HG03439 (cell line): ENCODE data around the gene XPO6.

Experiments
- ATAC-seq: cut with Tn5 transposase; IDR thresholded peaks from one replicate; pipeline ENCODE4 v1.9.1; 2021; ENCODE audit warnings: mild to moderate bottlenecking, moderate library complexity; ENCODE audit not compliant: unreplicated experiment

The XPO6 gene

GRCh38 chr16:28092721-28093384, 118.9 kb downstream of the XPO6 start:
- ATAC-seq = no peak

DNA sequence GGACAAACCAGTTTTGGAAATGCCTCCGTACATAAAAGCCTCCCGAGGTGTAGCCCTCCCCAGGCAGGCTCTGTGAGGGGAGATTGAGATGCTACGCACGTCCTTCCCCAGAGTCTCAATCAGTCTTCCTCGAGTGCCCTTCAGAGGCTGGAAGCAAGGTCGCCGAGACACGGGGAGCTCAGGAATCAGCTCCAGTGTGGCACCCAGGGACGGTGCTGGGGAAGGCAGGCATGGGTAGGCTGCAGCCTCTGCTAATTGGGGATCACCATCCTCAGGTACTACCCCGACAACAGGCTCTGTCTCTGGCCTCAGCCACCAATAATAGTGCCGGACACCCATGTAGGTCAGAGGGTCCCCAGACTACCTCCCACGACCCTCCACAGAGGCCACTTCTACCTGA, 120.1 kb downstream of the XPO6 start:
- ATAC-seq = no peak

DNA sequence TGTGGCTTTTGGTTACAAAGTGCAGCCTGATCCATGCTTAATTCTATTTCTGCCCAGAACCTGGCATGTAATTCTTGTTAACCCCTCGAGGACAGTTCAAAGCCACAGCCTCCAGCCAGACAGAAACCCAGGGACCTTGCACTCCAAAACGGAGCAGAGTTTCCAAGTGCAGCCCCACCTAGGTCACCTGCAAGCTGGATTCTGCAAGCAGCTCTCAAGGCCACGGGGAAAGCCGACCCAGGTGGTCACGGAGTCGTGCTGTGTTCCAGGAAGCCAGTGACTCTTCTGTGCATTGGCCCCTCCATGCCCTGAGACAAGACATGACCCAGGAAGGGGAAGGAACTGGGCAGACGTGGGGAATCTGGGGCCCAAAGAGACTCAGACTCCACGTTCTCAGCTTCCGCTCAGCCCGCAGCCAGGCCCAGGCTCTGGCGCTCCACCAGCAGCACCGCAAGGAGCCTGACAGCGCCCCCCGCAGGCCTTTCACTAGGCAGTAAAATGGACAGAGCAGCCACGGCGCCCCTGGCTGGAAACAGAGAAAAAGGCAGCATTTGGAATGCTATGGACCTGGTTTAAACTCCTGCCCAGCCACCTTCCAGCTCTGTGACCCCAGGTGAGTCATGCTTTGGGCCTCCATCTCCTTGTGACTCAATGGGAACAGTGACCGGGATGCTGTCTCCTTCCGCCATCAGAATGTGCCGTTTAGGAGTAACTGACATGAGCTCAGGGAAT, 121.0 kb downstream of the XPO6 start:
- no peak for ATAC-seq

DNA sequence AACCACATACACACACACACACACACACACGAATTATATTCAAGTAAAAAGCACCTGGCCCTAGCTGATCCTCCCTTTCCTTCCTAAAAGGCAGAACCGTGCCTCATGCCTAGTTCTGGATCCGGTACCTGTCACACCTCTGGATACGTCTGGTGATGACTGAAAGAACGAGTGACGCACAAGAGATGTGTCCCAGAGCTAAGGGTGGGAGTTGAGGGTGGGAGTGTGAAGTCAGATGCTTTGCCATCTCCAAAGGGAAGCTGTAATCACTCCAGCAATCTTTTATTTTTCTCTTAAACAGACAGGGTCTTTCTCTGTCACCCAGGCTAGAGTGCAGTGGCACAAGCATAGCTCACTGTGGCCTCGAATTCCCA, 121.8 kb downstream of the XPO6 start:
- no peak for ATAC-seq

DNA sequence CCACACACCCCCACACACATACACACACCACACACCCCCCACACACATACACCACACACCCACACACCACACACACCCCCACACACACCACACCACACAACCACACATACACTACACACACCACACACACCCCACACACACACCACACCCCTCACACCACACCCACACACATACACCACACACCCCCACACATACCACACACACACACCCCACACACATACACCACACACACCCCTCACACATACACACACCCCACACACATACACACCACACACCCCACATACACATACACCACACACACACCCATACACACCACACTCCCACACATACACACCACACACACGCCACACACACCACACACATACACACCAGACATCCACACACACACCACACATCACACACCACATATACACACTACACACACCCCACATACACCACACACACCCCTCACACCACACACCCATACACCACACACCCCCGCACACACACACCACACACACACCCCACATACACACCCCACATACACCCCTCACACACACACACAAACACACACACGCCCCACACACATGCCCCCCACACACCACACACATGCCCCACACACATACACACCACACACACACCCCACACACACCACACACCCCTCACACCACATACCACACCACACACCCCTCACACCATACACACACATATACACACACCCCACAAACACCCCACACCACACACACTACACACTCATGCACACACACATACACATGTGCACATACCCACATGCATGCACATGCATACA, 122.4 kb downstream of the XPO6 start:
- no peak for ATAC-seq

DNA sequence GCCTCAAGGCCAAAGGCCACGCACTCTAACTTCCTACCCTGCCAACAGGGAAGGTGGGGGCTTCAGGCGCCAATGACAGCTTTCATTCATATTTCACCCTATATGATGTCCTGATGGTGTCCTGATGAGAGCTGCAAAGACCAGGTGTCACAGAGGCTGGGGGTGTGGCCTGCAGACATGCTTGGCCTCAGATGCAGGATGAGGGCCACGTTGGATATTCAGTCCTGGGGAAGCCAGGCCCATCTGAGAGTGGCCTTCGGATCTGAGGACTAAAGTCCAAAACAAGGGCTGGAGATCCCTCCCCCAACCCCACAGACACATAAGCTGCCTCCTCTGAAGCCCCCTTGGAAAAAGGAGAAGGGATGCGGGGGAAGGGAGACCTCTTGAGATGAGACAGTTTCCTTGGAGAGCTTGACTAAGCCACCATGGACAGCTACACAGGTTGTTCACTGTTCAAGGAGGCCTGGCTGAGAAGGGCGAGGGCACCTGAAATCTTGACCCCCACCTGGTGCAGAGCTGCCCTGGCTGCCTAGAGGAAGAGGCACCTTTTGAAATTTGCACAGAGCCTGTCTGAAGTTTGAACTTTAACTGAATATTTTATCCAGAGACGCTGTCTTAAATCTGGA, 124.0 kb downstream of the XPO6 start:
- no peak for ATAC-seq

DNA sequence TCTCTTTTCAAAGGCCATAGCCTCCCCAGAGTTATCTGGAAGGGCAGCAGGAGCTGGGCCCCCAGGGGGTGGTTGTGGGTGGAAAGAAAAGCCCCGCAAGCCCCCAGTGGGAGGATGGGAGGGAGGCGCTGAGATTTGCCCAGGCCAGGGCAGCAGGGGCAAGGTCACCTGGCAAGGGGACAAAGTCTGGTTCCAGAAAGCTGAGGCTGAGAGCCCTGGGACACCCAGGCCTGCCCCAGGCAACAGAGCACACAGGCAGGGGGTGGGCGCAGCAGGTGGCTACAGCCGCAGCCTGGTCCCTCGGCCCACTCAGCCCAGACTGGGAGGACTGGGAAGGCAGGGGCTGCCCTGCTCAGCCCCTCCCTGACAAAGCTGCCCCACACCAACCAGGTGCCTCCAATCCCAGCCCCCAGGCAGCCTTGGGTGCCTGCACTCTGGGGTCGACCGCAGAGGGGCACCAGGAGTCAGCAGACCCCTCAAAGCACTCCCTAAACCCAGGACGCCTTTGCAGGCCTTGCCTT, 124.6 kb downstream of the XPO6 start:
- ATAC-seq = no peak

DNA sequence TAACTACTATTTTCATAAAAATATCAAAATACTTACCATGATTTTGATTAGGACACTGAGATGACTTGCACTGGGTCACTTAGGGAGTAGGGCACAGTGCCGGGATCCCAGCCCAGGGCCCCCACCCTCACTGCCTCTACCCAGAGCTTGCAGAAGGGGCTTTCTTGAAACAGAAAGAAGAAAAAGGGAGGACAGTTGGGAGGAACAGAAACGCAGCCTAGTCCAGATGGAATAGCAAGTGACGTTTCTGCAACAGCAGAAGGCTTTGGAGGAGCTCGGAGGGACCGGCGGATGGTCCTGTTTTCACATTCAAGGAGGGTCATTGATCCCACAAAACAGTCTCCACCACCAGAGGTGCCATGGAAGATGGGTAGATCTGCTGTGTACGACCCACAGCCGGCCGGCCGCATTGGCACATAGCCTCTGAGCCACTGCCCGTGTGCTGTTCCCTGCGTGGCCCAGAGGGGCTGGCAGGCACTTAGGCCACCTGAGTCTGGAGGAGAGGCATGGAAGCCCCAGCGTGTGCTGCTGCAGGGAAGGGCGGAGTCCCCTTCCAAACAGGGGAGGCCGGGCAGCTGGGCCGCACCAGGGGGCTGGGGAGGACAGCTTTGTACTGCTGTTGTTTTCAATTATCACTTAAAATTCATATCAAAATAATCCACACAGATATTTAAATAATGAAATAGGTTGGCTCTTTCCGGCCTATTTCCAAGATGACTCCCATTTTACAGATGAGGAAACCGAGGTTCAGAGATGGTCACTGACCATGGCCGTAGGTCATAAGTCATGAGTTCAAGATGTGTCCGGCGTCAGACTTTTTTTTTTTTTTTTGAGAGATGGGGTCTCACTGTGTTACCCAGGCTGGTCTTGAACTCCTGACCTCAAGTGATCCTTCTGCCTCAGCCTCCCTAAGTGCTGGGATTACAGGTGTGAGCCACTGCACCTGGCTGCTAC, 125.3 kb downstream of the XPO6 start:
- ATAC-seq = no peak

DNA sequence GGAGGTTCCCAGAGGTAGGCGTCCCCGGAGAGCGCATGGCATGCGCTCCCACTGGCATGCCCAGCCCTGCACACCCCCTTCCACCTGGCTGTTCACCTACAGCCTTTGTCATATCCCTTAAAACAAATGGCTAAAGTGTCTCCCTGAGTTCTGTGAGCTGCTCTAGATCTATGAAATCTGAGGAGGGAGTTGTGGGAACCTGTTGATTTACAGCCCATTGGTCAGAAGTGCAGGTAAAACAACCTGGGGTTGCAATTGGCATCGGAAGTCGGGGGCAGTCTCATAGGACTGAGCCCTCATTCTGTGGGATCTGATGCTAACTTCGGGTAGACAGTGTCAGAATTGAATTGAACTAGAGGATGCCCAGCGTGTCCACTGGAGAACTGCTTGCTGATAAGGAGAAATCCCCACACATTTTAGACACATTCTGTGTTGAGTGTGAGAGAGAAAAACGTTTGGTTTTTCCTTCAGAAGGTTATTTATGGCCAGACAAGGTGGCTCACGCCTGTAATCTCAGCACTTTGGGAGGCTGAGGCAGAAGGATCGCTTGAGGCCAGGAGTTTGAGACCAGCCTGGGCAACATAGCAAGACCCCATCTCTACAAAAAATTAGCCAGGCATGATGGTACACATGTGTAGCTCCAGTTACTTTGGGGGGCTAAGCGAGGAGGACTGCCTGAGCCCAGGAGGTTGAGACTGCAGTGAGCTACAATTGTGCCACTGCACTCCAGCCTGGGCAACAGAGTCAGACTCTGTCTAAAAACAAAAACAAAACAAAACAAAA, 126.2 kb downstream of the XPO6 start:
- ATAC-seq = no peak

DNA sequence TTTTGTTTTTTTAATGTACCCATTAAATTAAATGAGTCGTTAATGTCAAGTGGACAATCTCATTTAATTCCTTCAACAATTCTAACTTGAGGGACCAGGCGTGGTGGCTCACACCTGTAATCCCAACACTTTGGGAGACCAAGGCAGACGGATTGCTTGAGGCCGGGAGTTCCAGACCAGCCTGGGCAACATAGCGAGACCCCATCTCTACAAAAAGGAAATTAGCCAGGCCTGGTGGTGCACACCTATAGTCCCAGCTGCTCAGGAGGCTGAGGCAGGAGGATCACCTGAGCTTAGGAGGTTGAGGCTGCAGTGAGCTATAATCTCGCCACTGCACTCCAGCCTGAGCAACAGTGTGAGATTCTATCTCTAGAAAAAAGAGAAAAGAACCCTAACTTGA, 127.6 kb downstream of the XPO6 start:
- ATAC-seq = no peak

DNA sequence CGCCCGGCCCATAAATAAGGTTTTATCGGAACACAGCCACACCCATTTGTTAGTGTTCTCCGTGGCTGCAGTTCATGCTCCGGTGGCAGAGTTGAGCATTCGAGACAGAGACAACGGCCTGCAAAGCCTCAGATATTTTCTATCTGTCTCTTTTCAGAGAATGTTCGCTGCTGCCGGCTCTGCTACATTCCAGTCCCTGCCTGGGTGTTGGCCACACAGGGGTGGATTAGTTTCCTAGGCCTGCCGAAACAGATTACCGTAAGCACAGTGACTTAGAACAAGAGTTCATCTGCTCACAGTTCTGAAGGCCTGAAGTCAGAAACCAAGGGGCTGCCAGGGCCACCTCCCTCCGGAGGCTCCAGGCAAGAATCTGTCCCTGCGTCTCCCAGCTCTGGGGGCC, 129.1 kb downstream of the XPO6 start:
- ATAC-seq = no peak

DNA sequence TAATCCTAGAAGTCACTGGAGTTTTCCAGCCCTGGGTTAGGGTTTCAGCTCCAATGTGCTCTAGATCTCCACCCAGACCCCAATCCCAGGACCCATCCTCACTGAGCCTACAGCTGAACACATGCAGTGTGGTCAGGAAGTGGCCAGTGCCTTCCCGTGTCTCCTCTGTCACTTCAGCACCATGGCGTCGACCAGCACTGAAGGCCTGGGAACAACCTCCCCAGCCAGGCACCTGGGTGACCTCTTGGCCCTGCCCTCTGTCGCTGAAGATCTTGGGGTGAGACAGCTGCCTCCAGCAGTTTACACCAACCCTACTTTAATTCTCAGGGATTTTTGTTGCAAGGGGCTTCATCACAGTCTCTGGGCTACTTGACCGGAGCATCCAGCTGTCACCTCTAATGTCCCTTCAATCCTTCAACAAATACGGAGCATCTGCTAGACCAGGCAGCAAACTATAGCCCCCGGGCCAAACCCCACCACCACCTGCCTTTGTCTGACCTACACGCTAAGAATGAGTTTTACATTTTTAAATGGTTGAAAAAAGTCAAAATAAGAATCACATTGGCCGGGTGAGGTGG, 130.3 kb downstream of the XPO6 start:
- ATAC-seq = no peak

GRCh38 chr16:28078261-28078660, 133.5 kb downstream of the XPO6 start:
- ATAC-seq = no peak

DNA sequence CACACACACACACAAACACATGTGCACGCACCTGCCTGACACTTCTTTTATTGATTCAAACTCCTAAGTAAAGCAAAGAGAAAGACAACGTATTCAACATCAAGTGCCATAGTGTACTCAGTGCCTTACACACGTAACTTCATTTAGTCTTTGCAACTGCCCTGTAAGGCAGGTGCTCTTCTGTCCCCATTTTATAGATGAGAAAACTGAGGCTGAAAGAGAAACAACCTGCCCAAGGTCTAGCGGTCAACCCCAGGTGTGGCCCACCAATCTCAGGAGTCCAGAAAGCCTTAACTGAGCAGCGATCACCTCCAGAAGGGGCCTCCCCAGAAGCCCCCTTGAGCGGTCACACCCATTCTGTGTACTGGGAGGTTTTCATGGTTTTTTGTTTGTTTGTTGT, 137.9 kb downstream of the XPO6 start:
- no peak for ATAC-seq

DNA sequence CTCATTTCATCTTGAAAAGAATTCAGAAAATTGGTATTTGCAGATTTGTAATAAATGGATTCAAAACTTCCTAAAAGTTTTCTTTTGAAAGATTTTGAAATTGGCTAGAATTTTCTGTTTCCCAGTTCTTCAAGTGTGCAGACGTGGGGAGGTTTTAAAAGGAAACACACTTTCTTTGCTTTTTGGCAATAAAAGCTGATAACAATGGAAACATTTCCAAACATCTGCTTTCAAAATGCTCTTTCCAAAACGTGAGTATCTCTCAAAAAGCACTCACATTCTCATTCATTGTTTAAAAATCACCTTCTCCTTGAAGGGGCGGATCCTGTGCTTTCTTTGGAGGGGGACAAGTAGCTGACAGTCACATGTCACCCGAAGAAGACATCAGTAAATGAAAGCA, 139.7 kb downstream of the XPO6 start:
- no peak for ATAC-seq

- no peak for ATAC-seq
Observed at GRCh38 chr16:28069971-28070794, 141.6 kb downstream of the XPO6 start.

DNA sequence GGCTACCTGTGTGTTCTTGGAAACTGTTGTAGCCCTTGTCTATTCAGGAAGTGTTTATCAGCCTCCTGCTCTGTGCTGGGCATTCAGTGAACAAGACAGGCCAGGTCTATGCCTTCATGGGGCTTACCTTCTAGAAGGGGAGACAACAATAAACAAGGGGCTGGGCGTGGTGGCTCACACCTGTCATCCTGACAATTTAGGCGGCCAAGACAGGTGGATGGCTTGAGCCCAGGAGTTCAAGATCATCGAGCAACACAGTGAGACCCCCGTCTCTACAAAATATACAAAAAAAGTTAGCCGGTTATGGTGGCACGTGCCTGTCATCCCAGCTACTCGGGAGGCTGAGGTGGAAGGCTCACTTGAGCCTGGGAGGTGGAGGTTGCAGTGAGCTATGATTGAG, 142.8 kb downstream of the XPO6 start:
- ATAC-seq = no peak
